PC-3 (cell line): Measurements from ENCODE around the gene SERPINE3. TPM values are rescaled to one million over a fixed set of nuclear protein-coding genes. Genes with fewer than 3 reads are reported as not detected.

Experiments
- ATAC-seq: fragments of 200-7000 bp; cut with Tn5 transposase; 2 replicates; pipeline ENCODE4 v1.9.1; 2020; ENCODE audit warnings: mild to moderate bottlenecking, moderate library complexity
- BruUV-seq: library from RNA; stranded (reverse); fragments of 400-500 nt; replicated peaks from 2 replicates; lab custom pipeline; 2021; lab: Mats Ljungman, UMichigan
- CTCF ChIA-PET: fragments of 300-600 bp; sonication (Branson Sonifier 250); formaldehyde crosslinking; loops from one replicate; lab custom pipeline; 2022; ENCODE audit warnings: antibody characterized with exemption; lab: Charles Lee
- POLR2A ChIA-PET: fragments of 300-600 bp; sonication (Branson Sonifier 250); formaldehyde crosslinking; loops from one replicate; lab custom pipeline; 2022; ENCODE audit warnings: antibody characterized with exemption; ENCODE audit not compliant: unreplicated experiment; lab: Charles Lee
- DNase-seq: peaks from one replicate; pipeline ENCODE4 v3.0.0-alpha.2; 2015
- H2AFZ ChIP-seq: fragments of 300-600 bp; sonication (generic); 2 replicates; pipeline ENCODE4 v1.6.0; 2016; ENCODE audit warnings: antibody characterized with exemption, low read length
- H3F3A ChIP-seq: fragments of 300-600 bp; sonication (generic); one replicate; pipeline ENCODE4 v1.6.0; 2017; ENCODE audit warnings: antibody characterized with exemption, low read length, control low read depth, mild to moderate bottlenecking; ENCODE audit not compliant: unreplicated experiment
- H3K27ac ChIP-seq: fragments of 300-600 bp; sonication (generic); 2 replicates; pipeline ENCODE4 v1.5.1; 2016; ENCODE audit warnings: mild to moderate bottlenecking, low read length
- H3K27me3 ChIP-seq: fragments of 300-600 bp; sonication (generic); 2 replicates; pipeline ENCODE4 v1.6.1; 2016; ENCODE audit warnings: low read length, mixed read lengths
- H3K36me3 ChIP-seq: fragments of 300-600 bp; sonication (generic); 2 replicates; pipeline ENCODE4 v1.6.1; 2016; ENCODE audit warnings: low read depth, mixed run types, low read length, mixed read lengths
- H3K4me1 ChIP-seq: fragments of 300-600 bp; sonication (generic); 2 replicates; pipeline ENCODE4 v1.5.1; 2016; ENCODE audit warnings: low read length; ENCODE audit not compliant: insufficient read depth
- H3K4me2 ChIP-seq: fragments of 300-600 bp; sonication (generic); 2 replicates; pipeline ENCODE4 v1.6.0; 2016; ENCODE audit warnings: low read length
- H3K4me3 ChIP-seq: fragments of 300-600 bp; sonication (generic); 2 replicates; pipeline ENCODE4 v1.5.1; 2016; ENCODE audit warnings: mild to moderate bottlenecking, low read length, mixed read lengths
- H3K79me2 ChIP-seq: fragments of 300-600 bp; sonication (generic); 2 replicates; pipeline ENCODE4 v1.6.1; 2017; ENCODE audit warnings: low read length, mixed read lengths
- H3K9ac ChIP-seq: fragments of 300-600 bp; sonication (generic); 2 replicates; pipeline ENCODE4 v1.6.0; 2016; ENCODE audit warnings: mild to moderate bottlenecking, low read length
- H3K9me2 ChIP-seq: fragments of 300-600 bp; sonication (generic); replicated peaks from 2 replicates; pipeline ENCODE4 v1.6.1; 2016; ENCODE audit warnings: mixed run types, low read length, mixed read lengths
- H3K9me3 ChIP-seq: fragments of 300-600 bp; sonication (generic); 2 replicates; pipeline ENCODE4 v1.6.1; 2016; ENCODE audit warnings: low read length, mixed read lengths
- H4K20me1 ChIP-seq: fragments of 300-600 bp; sonication (generic); 2 replicates; pipeline ENCODE4 v1.6.1; 2016; ENCODE audit warnings: low read length, mixed read lengths
- CTCF ChIP-seq: fragments of 300-600 bp; sonication (generic); conservative IDR thresholded peaks from 2 replicates; pipeline ENCODE4 v1.5.1; 2017; ENCODE audit warnings: antibody characterized with exemption, low read depth, mild to moderate bottlenecking, low read length
- EZH2 ChIP-seq: fragments of 300-600 bp; sonication (generic); IDR thresholded peaks from one replicate; pipeline ENCODE4 v1.6.1; 2017; ENCODE audit warnings: antibody characterized with exemption, mild to moderate bottlenecking, low read length; ENCODE audit not compliant: unreplicated experiment
- EZH2phosphoT487 ChIP-seq: fragments of 300-600 bp; sonication (generic); IDR thresholded peaks from 2 replicates; pipeline ENCODE4 v1.6.1; 2018; ENCODE audit warnings: mild to moderate bottlenecking, antibody characterized with exemption, low read length, borderline replicate concordance
- intact Hi-C: fragments of 100-400 bp; cut with micrococcal nuclease; formaldehyde crosslinking; loops from 2 replicates; pipeline ENCODE4 v1.9.0; 2023
- total RNA-seq: library from RNA; depleted of rRNA; stranded (reverse); fragments of >200 nt; gene quantifications from 2 replicates; pipeline ENCODE4 v1.2.3, GENCODE V29; 2014

Gene SERPINE3
- total RNA-seq, 1 experiment from 2014 or later: not detected

- Histone ChIP-seq H3K4me3 (no peak overlapping the region), H3K79me2 (no peaks in the 10 kb centered on the region), H3F3A (no peaks in the 10 kb centered on the region), H2AFZ (no peak overlapping the region), H3K27me3 (no peaks in the 10 kb centered on the region), H3K36me3 (peaks cover 43% of the 10 kb centered on the region), H3K4me2 (no peak overlapping the region), H3K9ac (no peak overlapping the region), H4K20me1 (no peaks in the 10 kb centered on the region), H3K4me1 (no peaks in the 10 kb centered on the region), H3K27ac (no peak overlapping the region), H3K9me2 (no peaks in the 10 kb centered on the region), H3K9me3 (no peaks in the 10 kb centered on the region)
- BruUV-seq: no TSS peak
- intact Hi-C loops: no loop called here
- CTCF ChIA-PET: no interaction called here
- TF ChIP-seq EZH2: no peak
- POLR2A ChIA-PET: no interaction called here
- ATAC-seq: no peak
- DNase-seq: no peak
Observed at GRCh38 chr13:51370811-51371210, 31.3 kb downstream of the SERPINE3 start.

GRCh38 chr13:51371768-51372399 is 32.4 kb downstream of the SERPINE3 start:
- Histone ChIP-seq H3K27me3 (no peaks in the 10 kb centered on the region), H3K9me3 (no peaks in the 10 kb centered on the region), H3K4me1 (no peaks in the 10 kb centered on the region), H2AFZ (no peak overlapping the region), H3K36me3 (peaks cover 42% of the 10 kb centered on the region), H3K9ac (no peak overlapping the region), H3K4me2 (no peak overlapping the region), H3K79me2 (no peaks in the 10 kb centered on the region), H4K20me1 (no peaks in the 10 kb centered on the region), H3K4me3 (no peak overlapping the region), H3K27ac (no peak overlapping the region), H3K9me2 (no peaks in the 10 kb centered on the region), H3F3A (no peaks in the 10 kb centered on the region)
- ChIA-PET CTCF (no interaction called here), POLR2A (interaction anchor here (0.6 kb wide), 1 partner anchor 81 kb away, joined by 6 read pairs; no protein-coding TSS in a partner anchor)
- BruUV-seq: no TSS peak
- intact Hi-C loops: no loop called here
- TF ChIP-seq CTCF (no peak), EZH2 (no peak), EZH2phosphoT487 (no peak)
- DNase-seq (no peak), ATAC-seq (no peak)

GRCh38 chr13:51373451-51373850 is 34.0 kb downstream of the SERPINE3 start:
- TF ChIP-seq EZH2: no peak
- TF ChIP-seq CTCF: no peak
- no peak for TF ChIP-seq EZH2phosphoT487
- no peak for DNase-seq
- Histone ChIP-seq H3K9me3 (no peaks in the 10 kb centered on the region), H3K9ac (no peak overlapping the region), H3K4me2 (no peak overlapping the region), H3K27me3 (no peaks in the 10 kb centered on the region), H3K27ac (no peak overlapping the region), H3F3A (no peaks in the 10 kb centered on the region), H3K4me1 (no peaks in the 10 kb centered on the region), H3K79me2 (no peaks in the 10 kb centered on the region), H4K20me1 (no peaks in the 10 kb centered on the region), H3K4me3 (no peak overlapping the region), H3K36me3 (peaks cover 48% of the 10 kb centered on the region), H2AFZ (no peak overlapping the region), H3K9me2 (no peaks in the 10 kb centered on the region)
- POLR2A ChIA-PET: no interaction called here
- CTCF ChIA-PET: no interaction called here
- no TSS peak for BruUV-seq
- intact Hi-C loops: no loop called here
- ATAC-seq: no peak
